Measurements from ENCODE around the gene CPT1A.

Gene CPT1A

DNA sequence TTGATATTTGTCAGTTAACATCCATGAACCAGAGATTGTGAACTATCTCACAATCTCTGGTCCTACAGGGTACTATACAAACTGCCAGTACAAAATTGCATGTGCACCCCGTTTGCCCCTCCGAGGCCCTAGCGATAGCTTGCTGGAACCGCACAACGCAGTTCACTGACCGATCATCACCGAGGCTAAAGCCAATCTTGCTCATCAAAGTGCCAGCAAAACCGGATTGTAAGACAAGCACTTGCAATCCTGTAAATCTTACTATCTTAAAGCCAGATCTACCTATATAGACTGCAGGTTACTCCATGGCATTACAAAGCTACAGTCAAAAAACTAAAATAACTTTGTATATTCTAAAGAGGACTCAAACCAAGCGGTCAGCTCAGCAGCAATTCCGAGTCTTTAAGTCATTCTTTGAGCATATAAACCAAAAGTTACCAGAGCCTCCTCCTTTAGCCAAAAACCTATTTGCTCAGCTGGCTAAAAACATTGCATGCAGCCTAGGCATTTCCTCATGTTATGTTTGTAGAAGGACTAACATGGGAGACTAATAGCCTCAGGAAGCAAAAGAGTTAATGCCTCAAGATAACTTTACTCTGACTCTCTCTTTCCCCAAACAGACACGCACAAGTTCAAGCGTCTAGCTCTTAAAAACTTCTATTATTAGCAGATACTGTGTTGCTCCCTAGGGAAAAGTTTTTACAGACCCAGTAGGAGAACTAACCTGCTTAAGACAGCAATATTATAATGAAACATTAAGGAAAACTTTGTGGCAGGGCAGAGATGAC is 30.7 kb upstream of the CPT1A start:
- TF ChIP-seq, protein P1, sequence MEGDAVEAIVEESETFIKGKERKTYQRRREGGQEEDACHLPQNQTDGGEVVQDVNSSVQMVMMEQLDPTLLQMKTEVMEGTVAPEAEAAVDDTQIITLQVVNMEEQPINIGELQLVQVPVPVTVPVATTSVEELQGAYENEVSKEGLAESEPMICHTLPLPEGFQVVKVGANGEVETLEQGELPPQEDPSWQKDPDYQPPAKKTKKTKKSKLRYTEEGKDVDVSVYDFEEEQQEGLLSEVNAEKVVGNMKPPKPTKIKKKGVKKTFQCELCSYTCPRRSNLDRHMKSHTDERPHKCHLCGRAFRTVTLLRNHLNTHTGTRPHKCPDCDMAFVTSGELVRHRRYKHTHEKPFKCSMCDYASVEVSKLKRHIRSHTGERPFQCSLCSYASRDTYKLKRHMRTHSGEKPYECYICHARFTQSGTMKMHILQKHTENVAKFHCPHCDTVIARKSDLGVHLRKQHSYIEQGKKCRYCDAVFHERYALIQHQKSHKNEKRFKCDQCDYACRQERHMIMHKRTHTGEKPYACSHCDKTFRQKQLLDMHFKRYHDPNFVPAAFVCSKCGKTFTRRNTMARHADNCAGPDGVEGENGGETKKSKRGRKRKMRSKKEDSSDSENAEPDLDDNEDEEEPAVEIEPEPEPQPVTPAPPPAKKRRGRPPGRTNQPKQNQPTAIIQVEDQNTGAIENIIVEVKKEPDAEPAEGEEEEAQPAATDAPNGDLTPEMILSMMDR (conservative IDR thresholded peaks at IDR 0.05): peak; percentile 27; the same call in 1 of the 2 replicates
- peak overlapping the region; percentile 73 for H3K27ac ChIP-seq

DNA sequence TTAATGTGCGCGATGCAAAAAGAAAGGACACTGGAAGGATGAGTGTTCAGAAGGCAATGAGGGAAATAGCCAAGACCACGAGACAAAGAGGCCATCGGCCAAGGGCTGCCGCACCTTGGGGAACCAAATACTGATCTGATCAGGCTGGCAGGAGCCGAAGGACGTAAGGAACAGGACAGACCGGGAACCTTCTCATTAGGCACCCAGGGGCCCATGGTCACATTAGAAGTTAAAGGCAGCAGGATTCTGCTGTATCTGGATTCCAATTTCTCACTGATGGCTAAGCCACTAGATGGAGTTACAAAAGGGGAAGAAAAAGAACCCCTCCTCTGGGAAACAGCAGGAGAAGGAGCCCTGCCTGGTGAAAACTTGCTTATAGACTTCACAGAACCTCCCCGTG is 28.8 kb upstream of the CPT1A start:
- H3K27ac ChIP-seq: no peak overlapping the region
- TF ChIP-seq, protein P1 (conservative IDR thresholded peaks at IDR 0.05): peak; percentile 13; the same call in 1 of the 2 replicates

DNA sequence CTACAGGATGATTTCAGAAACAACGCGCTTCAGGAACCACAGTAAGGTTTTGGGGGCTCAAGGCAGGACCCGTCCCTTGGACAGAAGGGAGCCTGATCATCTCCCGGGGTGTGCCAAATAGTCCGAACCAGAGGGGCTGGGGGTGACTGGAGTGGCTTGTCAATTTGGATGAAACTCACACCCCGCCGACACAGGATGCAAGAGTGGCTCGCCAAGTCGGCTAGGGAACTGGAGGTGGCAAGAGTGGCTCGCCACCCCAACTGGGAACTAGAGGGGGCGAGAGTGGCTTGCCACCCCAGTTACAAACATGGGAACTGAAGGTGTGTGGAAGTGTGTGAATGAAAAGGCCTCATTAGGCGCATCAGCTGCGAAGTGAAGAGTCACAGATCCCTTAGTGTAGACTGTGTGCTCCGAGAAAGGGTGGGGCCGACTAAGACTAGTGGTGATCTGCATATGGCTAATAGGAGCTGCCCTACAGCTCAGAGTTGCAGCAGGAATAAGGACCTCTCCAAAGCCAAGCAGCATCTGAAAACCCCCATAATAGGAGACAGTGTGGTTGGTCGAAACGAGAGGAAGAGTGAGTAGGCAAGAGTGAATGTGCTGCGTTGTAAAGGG is 26.6 kb upstream of the CPT1A start:
- TF ChIP-seq, protein P1 (conservative IDR thresholded peaks at IDR 0.05): no peak
- no peak overlapping the region for H3K27ac ChIP-seq

DNA sequence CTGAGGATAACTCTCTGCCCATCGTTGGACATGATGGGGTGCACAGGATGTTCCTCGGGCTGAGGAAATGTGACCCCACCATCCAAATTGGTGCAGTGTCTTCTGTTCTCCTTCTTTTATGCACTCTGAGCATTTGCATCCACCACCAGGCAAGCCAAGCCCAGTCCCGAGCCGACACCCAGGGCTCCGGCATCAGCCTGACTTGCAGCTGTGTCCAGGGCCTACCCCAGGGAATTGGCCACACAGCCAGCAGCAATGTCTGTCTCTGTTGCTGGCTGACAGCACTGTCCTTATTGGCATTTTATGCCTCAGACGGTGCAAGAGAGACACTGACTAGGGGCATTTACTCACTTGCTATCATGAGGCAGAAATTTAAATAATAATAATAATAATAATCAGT is 25.4 kb upstream of the CPT1A start:
- no peak overlapping the region for H3K27ac ChIP-seq
- TF ChIP-seq, protein P1 (conservative IDR thresholded peaks at IDR 0.05): no peak

DNA sequence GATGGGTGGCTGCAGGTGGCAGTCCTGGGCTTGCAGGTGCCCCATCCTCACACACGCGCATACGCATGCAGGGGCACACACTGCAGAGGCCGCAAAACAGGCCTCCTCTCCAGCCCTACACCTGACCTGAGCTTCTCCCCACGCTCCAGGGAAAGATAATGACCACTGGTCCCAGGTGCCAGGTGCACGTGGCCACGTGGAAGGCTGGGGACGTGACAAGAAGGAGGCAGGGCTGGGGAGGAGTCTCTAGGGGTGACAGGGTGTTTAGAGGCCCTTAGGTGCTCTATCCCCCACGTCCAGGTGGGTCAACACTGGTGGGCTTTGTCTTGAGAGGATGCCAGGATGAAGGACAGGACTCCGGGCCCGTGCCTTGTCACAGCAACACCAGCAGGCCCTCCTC is 23.5 kb upstream of the CPT1A start:
- TF ChIP-seq, protein P1 (conservative IDR thresholded peaks at IDR 0.05): no peak
- no peak overlapping the region for H3K27ac ChIP-seq

DNA sequence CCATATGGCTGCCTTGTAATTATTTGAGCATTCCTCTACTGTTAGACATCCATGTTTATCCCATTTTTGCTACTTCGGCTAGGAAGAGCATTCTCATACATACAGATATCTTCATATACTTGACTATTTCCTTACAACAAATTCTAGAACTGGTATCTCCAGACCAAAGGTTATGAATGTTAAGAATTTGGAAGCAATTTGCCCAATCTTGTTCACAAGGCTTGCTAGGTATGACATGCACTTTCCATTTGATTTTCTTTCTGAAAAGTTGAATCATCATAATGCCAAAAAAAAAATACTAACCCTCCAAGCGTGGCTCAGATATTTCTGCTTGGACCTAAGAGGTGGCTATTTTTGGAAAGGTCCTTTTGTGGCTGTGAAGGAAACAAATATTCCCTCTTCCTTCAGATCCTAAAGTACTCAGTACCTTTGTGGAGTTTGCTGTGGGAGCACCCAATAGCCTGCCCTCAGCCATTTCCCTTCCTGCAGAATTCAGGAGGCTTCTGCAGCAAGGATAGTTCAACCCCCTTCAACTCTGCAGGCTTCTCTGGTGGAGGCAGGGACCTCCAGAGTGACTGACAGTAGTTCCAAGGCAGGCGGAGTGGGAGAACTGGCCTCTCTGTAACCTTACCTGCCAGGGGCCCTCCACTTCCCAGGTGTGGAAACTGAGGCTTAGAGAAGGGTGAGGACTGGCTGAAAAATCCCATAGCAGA is 22.0 kb upstream of the CPT1A start:
- TF ChIP-seq, protein P1 (conservative IDR thresholded peaks at IDR 0.05): no peak

DNA sequence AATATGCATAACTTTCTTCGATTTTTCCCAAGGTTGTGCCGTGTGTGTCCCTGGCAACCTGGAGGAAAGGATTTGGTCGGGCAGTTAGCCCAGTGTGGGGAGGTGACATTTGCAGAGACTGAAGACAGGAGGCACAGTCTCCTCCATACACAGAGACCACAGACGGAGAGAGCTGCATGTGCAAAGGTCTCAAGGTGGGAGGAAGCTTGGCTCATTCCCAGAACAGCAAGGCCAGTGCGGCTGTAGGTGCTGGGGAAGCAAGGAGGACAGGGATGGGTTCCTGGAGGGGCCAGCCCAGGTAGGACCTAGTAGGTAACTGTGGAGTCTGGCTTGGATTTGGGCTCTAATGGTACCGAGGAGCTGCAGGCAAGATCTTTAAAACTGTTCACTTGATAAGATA is 20.7 kb upstream of the CPT1A start:
- TF ChIP-seq, protein P1 (conservative IDR thresholded peaks at IDR 0.05): no peak
- no peak overlapping the region for H3K27ac ChIP-seq

More for the DNA sequence above, 22.0 kb upstream of the CPT1A start:
- no peak overlapping the region for H3K27ac ChIP-seq
